ENCODE results near the gene LHFPL6. TPM values are rescaled to one million over a fixed set of nuclear protein-coding genes. Genes with fewer than 3 reads are reported as not detected.

The LHFPL6 gene
- total RNA-seq, 1 donor from 2014 or later: 38.5 TPM

DNA sequence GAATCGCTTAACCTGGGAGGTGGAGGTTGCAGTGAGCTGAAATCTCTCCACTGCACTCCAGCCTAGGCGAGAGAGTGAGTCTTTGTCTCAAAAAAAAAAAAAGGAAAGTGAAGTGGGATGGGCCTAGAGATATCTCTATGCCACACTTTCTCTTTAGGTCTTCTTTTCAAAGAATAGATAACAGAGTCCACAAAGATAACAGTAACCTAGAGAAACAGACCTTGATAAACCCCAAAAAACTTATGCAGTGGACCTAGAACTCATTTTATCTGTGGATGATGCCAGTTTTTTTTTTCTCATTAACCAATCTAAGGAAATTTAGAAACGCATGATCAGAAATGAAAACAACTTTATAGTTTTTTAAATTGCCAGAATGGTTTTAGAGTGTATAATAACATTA is 227.4 kb downstream of the LHFPL6 start:
- Mint-ChIP-seq H3K36me3 (ENCODE audit: low read depth, unreplicated experiment) (no peaks in the 10 kb centered on the region), H3K9me3 (ENCODE audit: unreplicated experiment) (no peaks in the 10 kb centered on the region), H3K4me1 (ENCODE audit: unreplicated experiment) (no peaks in the 10 kb centered on the region), H3K4me3 (ENCODE audit: unreplicated experiment) (no peak overlapping the region), H3K27ac (ENCODE audit: unreplicated experiment) (no peak overlapping the region), H3K27me3 (ENCODE audit: unreplicated experiment) (no peaks in the 10 kb centered on the region)
- no peak for DNase-seq (ENCODE audit: low spot score)
- TF ChIP-seq, protein P1, sequence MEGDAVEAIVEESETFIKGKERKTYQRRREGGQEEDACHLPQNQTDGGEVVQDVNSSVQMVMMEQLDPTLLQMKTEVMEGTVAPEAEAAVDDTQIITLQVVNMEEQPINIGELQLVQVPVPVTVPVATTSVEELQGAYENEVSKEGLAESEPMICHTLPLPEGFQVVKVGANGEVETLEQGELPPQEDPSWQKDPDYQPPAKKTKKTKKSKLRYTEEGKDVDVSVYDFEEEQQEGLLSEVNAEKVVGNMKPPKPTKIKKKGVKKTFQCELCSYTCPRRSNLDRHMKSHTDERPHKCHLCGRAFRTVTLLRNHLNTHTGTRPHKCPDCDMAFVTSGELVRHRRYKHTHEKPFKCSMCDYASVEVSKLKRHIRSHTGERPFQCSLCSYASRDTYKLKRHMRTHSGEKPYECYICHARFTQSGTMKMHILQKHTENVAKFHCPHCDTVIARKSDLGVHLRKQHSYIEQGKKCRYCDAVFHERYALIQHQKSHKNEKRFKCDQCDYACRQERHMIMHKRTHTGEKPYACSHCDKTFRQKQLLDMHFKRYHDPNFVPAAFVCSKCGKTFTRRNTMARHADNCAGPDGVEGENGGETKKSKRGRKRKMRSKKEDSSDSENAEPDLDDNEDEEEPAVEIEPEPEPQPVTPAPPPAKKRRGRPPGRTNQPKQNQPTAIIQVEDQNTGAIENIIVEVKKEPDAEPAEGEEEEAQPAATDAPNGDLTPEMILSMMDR (IDR thresholded peaks at IDR 0.05; ENCODE audit: unreplicated experiment): no peak

DNA sequence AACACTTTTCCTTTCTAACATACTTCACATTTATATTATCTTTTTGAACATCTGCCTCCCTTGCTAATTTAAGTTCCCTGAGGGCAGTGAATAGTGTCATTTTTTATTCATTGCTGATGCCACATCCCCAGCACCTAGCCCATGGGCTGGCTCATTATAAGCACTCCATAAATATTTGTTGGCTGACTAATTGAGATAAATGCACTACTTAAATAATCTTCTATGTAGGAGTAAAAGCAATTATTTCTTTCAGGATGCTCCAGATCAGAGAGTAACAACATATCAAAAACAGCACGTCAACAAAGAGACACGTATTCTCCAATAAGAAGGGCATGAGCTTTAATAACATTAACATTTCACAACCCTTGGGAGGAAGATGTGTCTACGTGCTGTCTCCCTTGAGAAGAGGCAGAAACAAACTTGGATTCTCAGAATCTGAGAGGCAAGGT is 228.2 kb downstream of the LHFPL6 start:
- Mint-ChIP-seq H3K4me3 (ENCODE audit: unreplicated experiment) (no peak overlapping the region), H3K36me3 (ENCODE audit: low read depth, unreplicated experiment) (no peaks in the 10 kb centered on the region), H3K27me3 (ENCODE audit: unreplicated experiment) (no peaks in the 10 kb centered on the region), H3K9me3 (ENCODE audit: unreplicated experiment) (no peaks in the 10 kb centered on the region), H3K4me1 (ENCODE audit: unreplicated experiment) (no peaks in the 10 kb centered on the region), H3K27ac (ENCODE audit: unreplicated experiment) (no peak overlapping the region)
- TF ChIP-seq, protein P1 (IDR thresholded peaks at IDR 0.05; ENCODE audit: unreplicated experiment): no peak
- no peak for DNase-seq (ENCODE audit: low spot score)

DNA sequence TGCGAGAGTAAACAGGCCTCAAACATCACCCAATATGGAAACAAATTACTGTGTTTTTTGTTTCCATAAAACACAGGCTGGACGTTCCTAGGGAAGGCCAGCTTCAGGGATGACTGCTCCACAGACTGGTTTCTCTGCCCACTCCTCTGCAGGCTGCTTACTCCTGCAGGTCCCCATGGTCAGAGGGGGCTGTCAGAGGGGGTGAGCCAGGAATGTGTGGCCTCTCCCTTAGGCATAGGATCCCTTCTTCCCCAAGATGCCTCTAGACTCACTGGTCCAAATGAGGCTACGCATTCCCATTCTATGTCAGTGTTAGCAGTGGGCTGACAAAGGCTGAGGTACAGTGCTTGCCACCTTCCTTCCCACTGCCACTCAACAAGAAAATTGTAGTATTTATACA is 229.8 kb downstream of the LHFPL6 start:
- Mint-ChIP-seq H3K4me1 (ENCODE audit: unreplicated experiment) (no peaks in the 10 kb centered on the region), H3K36me3 (ENCODE audit: low read depth, unreplicated experiment) (no peaks in the 10 kb centered on the region), H3K27me3 (ENCODE audit: unreplicated experiment) (no peaks in the 10 kb centered on the region), H3K9me3 (ENCODE audit: unreplicated experiment) (no peaks in the 10 kb centered on the region), H3K27ac (ENCODE audit: unreplicated experiment) (no peak overlapping the region), H3K4me3 (ENCODE audit: unreplicated experiment) (no peak overlapping the region)
- no peak for DNase-seq (ENCODE audit: low spot score)
- TF ChIP-seq, protein P1 (IDR thresholded peaks at IDR 0.05; ENCODE audit: unreplicated experiment): no peak

DNA sequence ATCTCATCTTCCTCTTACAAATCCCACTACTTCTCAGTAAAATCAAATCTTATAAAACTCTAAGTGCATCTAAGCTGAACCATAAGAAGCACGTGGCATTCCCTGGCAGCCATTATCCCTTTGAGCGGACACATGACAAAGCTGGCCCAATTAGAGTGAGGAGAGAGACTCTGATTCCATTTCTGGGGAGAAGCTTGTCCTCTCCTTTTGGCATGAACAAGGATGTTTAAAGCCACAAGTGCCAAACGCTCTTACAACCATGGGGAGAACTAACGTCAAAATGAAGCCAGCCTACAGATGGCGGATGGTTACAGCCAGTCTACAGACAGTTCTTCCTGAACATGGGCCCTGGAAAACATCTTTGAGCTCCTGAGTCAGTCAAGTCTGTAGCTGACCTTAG is 231.3 kb downstream of the LHFPL6 start:
- H3K4me3 Mint-ChIP-seq (ENCODE audit: unreplicated experiment): no peak overlapping the region
- TF ChIP-seq, protein P1 (IDR thresholded peaks at IDR 0.05; ENCODE audit: unreplicated experiment): no peak
- no peaks in the 10 kb centered on the region for H3K36me3 Mint-ChIP-seq (ENCODE audit: low read depth, unreplicated experiment)
- H3K4me1 Mint-ChIP-seq (ENCODE audit: unreplicated experiment): no peaks in the 10 kb centered on the region
- no peaks in the 10 kb centered on the region for H3K9me3 Mint-ChIP-seq (ENCODE audit: unreplicated experiment)
- DNase-seq (ENCODE audit: low spot score): no peak
- H3K27me3 Mint-ChIP-seq (ENCODE audit: unreplicated experiment): no peaks in the 10 kb centered on the region
- H3K27ac Mint-ChIP-seq (ENCODE audit: unreplicated experiment): no peak overlapping the region

DNA sequence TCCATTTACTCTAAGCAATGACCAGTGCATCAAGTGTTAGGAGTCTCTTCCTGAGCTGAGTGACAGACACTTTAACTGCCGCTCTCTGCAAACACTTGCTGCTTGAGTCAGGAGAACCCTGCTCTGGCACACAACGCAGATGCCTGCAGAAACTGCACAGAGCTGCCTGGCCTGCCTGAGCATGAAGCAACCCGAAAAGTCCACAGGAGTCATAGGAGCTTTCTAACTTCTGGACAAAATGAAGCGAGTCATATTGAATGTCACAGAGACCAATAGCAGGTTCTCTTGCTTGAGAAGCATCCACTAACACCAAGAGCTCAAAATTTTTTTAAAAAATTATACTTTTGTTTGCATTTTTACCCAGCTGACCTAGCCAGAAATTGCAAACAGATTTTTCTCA is 232.4 kb downstream of the LHFPL6 start:
- Mint-ChIP-seq H3K4me3 (ENCODE audit: unreplicated experiment) (no peak overlapping the region), H3K4me1 (ENCODE audit: unreplicated experiment) (no peaks in the 10 kb centered on the region), H3K36me3 (ENCODE audit: low read depth, unreplicated experiment) (no peaks in the 10 kb centered on the region), H3K27me3 (ENCODE audit: unreplicated experiment) (peaks cover 1% of the 10 kb centered on the region), H3K9me3 (ENCODE audit: unreplicated experiment) (no peaks in the 10 kb centered on the region), H3K27ac (ENCODE audit: unreplicated experiment) (no peak overlapping the region)
- no peak for DNase-seq (ENCODE audit: low spot score)
- TF ChIP-seq, protein P1 (IDR thresholded peaks at IDR 0.05; ENCODE audit: unreplicated experiment): no peak
